HEK293 (cell line): Measurements from ENCODE around the gene RHOU.

Source experiments
- PBX3 ChIP-seq: sonication (generic); formaldehyde crosslinking; IDR thresholded peaks from 2 replicates; pipeline ENCODE4 v1.8.1; 2022; ENCODE audit warnings: mild to moderate bottlenecking, moderate library complexity, missing genetic modification reagents
- PRDM1 ChIP-seq: fragments of 450-650 bp; formaldehyde crosslinking; IDR thresholded peaks from 2 replicates; pipeline ENCODE4; 2016; ENCODE audit warnings: missing biosample characterization, missing genetic modification characterization
- SETDB1 ChIP-seq: IDR thresholded peaks from one replicate; pipeline ENCODE4 v1.6.1; 2017; ENCODE audit warnings: mild to moderate bottlenecking, low read length, moderate library complexity, mixed read lengths; ENCODE audit not compliant: insufficient read length
- SP7 ChIP-seq: fragments of 450-650 bp; formaldehyde crosslinking; IDR thresholded peaks from 2 replicates; pipeline ENCODE4 v1.5.1; 2016; ENCODE audit warnings: missing biosample characterization, missing genetic modification characterization
- TRIM28 ChIP-seq: IDR thresholded peaks from 2 replicates; pipeline ENCODE4 v1.6.1; 2011; ENCODE audit warnings: low read length, control low read depth, borderline replicate concordance
- YY1 ChIP-seq: fragments of 450-650 bp; formaldehyde crosslinking; IDR thresholded peaks from 2 replicates; pipeline ENCODE4 v1.5.1; 2018; ENCODE audit warnings: missing biosample characterization, missing genetic modification characterization
- ZBTB26 ChIP-seq: fragments of 450-650 bp; formaldehyde crosslinking; optimal IDR thresholded peaks from 2 replicates; pipeline ENCODE3; 2016; ENCODE audit warnings: missing biosample characterization, mild to moderate bottlenecking, missing genetic modification characterization
- ZBTB49 ChIP-seq: fragments of 450-650 bp; formaldehyde crosslinking; IDR thresholded peaks from 2 replicates; pipeline ENCODE4 v1.5.1; 2016; ENCODE audit warnings: missing biosample characterization, missing genetic modification characterization, low read depth
- ZBTB6 ChIP-seq: fragments of 450-650 bp; formaldehyde crosslinking; IDR thresholded peaks from 2 replicates; pipeline ENCODE4 v1.5.1; 2017; ENCODE audit warnings: missing biosample characterization, missing genetic modification characterization
- ZBTB7A ChIP-seq: fragments of 450-650 bp; formaldehyde crosslinking; IDR thresholded peaks from 2 replicates; pipeline ENCODE4 v1.5.1; 2016; ENCODE audit warnings: low read depth, missing biosample characterization, missing genetic modification characterization
- ZFP3 ChIP-seq: fragments of 450-650 bp; formaldehyde crosslinking; IDR thresholded peaks from 2 replicates; pipeline ENCODE4 v1.5.1; 2016; ENCODE audit warnings: low read depth, missing biosample characterization, missing genetic modification characterization
- ZNF133 ChIP-seq: fragments of 450-650 bp; formaldehyde crosslinking; IDR thresholded peaks from 2 replicates; pipeline ENCODE4 v1.5.1; 2016; ENCODE audit warnings: missing biosample characterization, missing genetic modification characterization
- ZNF2 ChIP-seq: fragments of 450-650 bp; formaldehyde crosslinking; IDR thresholded peaks from 2 replicates; pipeline ENCODE4 v1.5.1; 2016; ENCODE audit warnings: missing biosample characterization, missing genetic modification characterization
- ZNF354C ChIP-seq: fragments of 450-650 bp; formaldehyde crosslinking; IDR thresholded peaks from 2 replicates; pipeline ENCODE4 v1.5.1; 2016; ENCODE audit warnings: missing biosample characterization, missing genetic modification characterization, low read depth, borderline replicate concordance
- ZNF449 ChIP-seq: fragments of 450-650 bp; formaldehyde crosslinking; IDR thresholded peaks from 2 replicates; pipeline ENCODE4 v1.5.1; 2017; ENCODE audit warnings: missing biosample characterization, mild to moderate bottlenecking, missing genetic modification characterization, moderate library complexity
- ZNF48 ChIP-seq: fragments of 450-650 bp; formaldehyde crosslinking; IDR thresholded peaks from 2 replicates; pipeline ENCODE4 v1.5.1; 2016; ENCODE audit warnings: missing biosample characterization, missing genetic modification characterization
- ZNF488 ChIP-seq: fragments of 450-650 bp; formaldehyde crosslinking; IDR thresholded peaks from 2 replicates; pipeline ENCODE4 v1.5.1; 2016; ENCODE audit warnings: missing biosample characterization, missing genetic modification characterization
- ZNF571 ChIP-seq: fragments of 450-650 bp; formaldehyde crosslinking; IDR thresholded peaks from 2 replicates; pipeline ENCODE4 v1.5.0; 2017; ENCODE audit warnings: missing biosample characterization, missing genetic modification characterization
- ZNF596 ChIP-seq: fragments of 450-650 bp; IDR thresholded peaks from 2 replicates; pipeline ENCODE4 v1.5.0; 2018; ENCODE audit warnings: missing biosample characterization, mild to moderate bottlenecking, missing genetic modification characterization, moderate library complexity
- ZNF626 ChIP-seq: fragments of 450-650 bp; sonication (Bioruptor Pico); formaldehyde crosslinking; IDR thresholded peaks from 2 replicates; pipeline ENCODE4 v1.5.1; 2018; ENCODE audit warnings: missing biosample characterization, missing genetic modification characterization, inconsistent platforms
- ZNF629 ChIP-seq: fragments of 450-650 bp; formaldehyde crosslinking; IDR thresholded peaks from 2 replicates; pipeline ENCODE4 v1.5.1; 2017; ENCODE audit warnings: missing biosample characterization, missing genetic modification characterization
- ZNF639 ChIP-seq: fragments of 450-650 bp; formaldehyde crosslinking; IDR thresholded peaks from 2 replicates; pipeline ENCODE4 v1.5.1; 2016; ENCODE audit warnings: missing biosample characterization, missing genetic modification characterization
- ZNF664 ChIP-seq: fragments of 450-650 bp; formaldehyde crosslinking; IDR thresholded peaks from 2 replicates; pipeline ENCODE4 v1.5.1; 2016; ENCODE audit warnings: missing biosample characterization, missing genetic modification characterization
- ZNF670 ChIP-seq: fragments of 450-650 bp; formaldehyde crosslinking; IDR thresholded peaks from 2 replicates; pipeline ENCODE4 v1.5.1; 2016; ENCODE audit warnings: missing biosample characterization, missing genetic modification characterization, low read depth
- ZNF701 ChIP-seq: fragments of 450-650 bp; formaldehyde crosslinking; IDR thresholded peaks from 2 replicates; pipeline ENCODE4 v1.5.1; 2016; ENCODE audit warnings: missing biosample characterization, missing genetic modification characterization
- ZNF707 ChIP-seq: fragments of 450-650 bp; formaldehyde crosslinking; IDR thresholded peaks from 2 replicates; pipeline ENCODE4 v1.5.1; 2016; ENCODE audit warnings: missing biosample characterization, missing genetic modification characterization
- ZNF792 ChIP-seq: fragments of 450-650 bp; formaldehyde crosslinking; IDR thresholded peaks from 2 replicates; pipeline ENCODE4 v1.5.1; 2016; ENCODE audit warnings: missing biosample characterization, missing genetic modification characterization
- ZSCAN18 ChIP-seq: fragments of 450-650 bp; formaldehyde crosslinking; IDR thresholded peaks from 2 replicates; pipeline ENCODE4 v1.5.1; 2016; ENCODE audit warnings: missing biosample characterization, missing genetic modification characterization

RHOU gene

GRCh38 chr1:228734881-228735801 lies at the start of gene RHOU (continued):
- TF ChIP-seq ZNF626 (tag by site-specific recombination) (no peak), YY1 (tag by site-specific recombination) (peak; percentile 27; the same call in 1 of the 2 replicates), ZBTB7A (no peak; the same call in 1 of the 2 replicates), ZBTB6 (tag by site-specific recombination) (no peak), ZNF629 (tag by site-specific recombination) (peak; percentile 32; the same call in 1 of the 2 replicates), ZNF596 (tag by site-specific recombination) (peak; percentile 42), SP7 (peak; percentile 42; the same call in 1 of the 2 replicates), ZNF488 (tag by site-specific recombination) (no peak), ZNF670 (tag by site-specific recombination) (no peak), ZNF48 (tag by site-specific recombination) (no peak), ZNF133 (tag by site-specific recombination) (no peak), ZNF639 (no peak), ZNF701 (tag by site-specific recombination) (no peak), ZNF792 (tag by site-specific recombination) (no peak), ZNF2 (tag by site-specific recombination) (no peak), ZFP3 (tag by site-specific recombination) (peak; percentile 63; the same call in 1 of the 2 replicates), ZSCAN18 (tag by site-specific recombination) (no peak), ZBTB49 (tag by site-specific recombination) (no peak), ZBTB26 (tag by site-specific recombination) (peak; percentile 97), ZNF707 (no peak), PBX3 (CRISPR knock-in tag) (peak; percentile 51; the same call in 1 of the 2 replicates), ZNF664 (tag by site-specific recombination) (no peak), PRDM1 (tag by site-specific recombination) (no peak), SETDB1 (no peak), ZNF571 (no peak), TRIM28 (no peak), ZNF449 (tag by site-specific recombination) (no peak), ZNF354C (tag by site-specific recombination) (no peak)
